SU-DHL-6 (cell line): ENCODE measurements around the gene MXD1.

ENCODE experiments used
- H2AFZ ChIP-seq: fragments of 200-600 bp; sonication (generic); 2 replicates; pipeline ENCODE4 v1.6.1; 2014; ENCODE audit warnings: low read depth, mild to moderate bottlenecking, moderate library complexity, mixed read lengths, antibody characterized with exemption, low read length; ENCODE audit not compliant: severe bottlenecking
- H3F3A ChIP-seq: fragments of 200-600 bp; shearing (Covaris generic); 2 replicates; pipeline ENCODE4 v1.6.0; 2016; ENCODE audit warnings: antibody characterized with exemption, mild to moderate bottlenecking; ENCODE audit not compliant: insufficient read depth
- H3K27ac ChIP-seq: fragments of 200-600 bp; sonication (generic); 2 replicates; pipeline ENCODE4 v1.5.1; 2016; ENCODE audit warnings: low read depth, mild to moderate bottlenecking, low read length, moderate library complexity, mixed read lengths
- H3K27me3 ChIP-seq: fragments of 200-600 bp; sonication (generic), shearing (Covaris generic); 2 replicates; pipeline ENCODE4 v1.6.0; 2014; ENCODE audit warnings: mild to moderate bottlenecking, low read length
- H3K36me3 ChIP-seq: fragments of 200-600 bp; sonication (generic); 2 replicates; pipeline ENCODE4 v1.6.1; 2014; ENCODE audit warnings: mild to moderate bottlenecking, low read length, mixed read lengths
- H3K4me2 ChIP-seq: fragments of 300-600, 200-600 bp; shearing (Covaris generic), sonication (generic); 2 replicates; pipeline ENCODE4 v1.6.0; 2014; ENCODE audit warnings: low read length, low read depth, mild to moderate bottlenecking; ENCODE audit not compliant: poor library complexity, severe bottlenecking
- H3K4me3 ChIP-seq: fragments of 200-600 bp; sonication (generic); 2 replicates; pipeline ENCODE4 v1.5.1; 2014; ENCODE audit warnings: antibody characterized with exemption, low read length, mild to moderate bottlenecking, mixed read lengths; ENCODE audit not compliant: insufficient read depth, poor library complexity, severe bottlenecking
- H3K79me2 ChIP-seq: fragments of 200-600 bp; sonication (generic); 2 replicates; pipeline ENCODE4 v1.6.1; 2014; ENCODE audit warnings: mild to moderate bottlenecking, low read length, moderate library complexity; ENCODE audit not compliant: insufficient read depth
- H3K9ac ChIP-seq: fragments of 200-600 bp; sonication (generic); 2 replicates; pipeline ENCODE4 v1.7.0; 2014; ENCODE audit warnings: mild to moderate bottlenecking, low read length
- H3K9me2 ChIP-seq: fragments of 200-600 bp; sonication (generic); replicated peaks from 2 replicates; pipeline ENCODE4 v1.6.1; 2014; ENCODE audit warnings: low read length; ENCODE audit not compliant: insufficient read depth
- H3K9me3 ChIP-seq: fragments of 200-600 bp; sonication (generic); 2 replicates; pipeline ENCODE4 v1.6.1; 2014; ENCODE audit warnings: low read length, mixed read lengths; ENCODE audit not compliant: insufficient read depth
- H4K20me1 ChIP-seq: fragments of 200-600 bp; sonication (generic); 2 replicates; pipeline ENCODE4 v1.6.1; 2014; ENCODE audit warnings: low read depth, mild to moderate bottlenecking, antibody characterized with exemption, low read length, moderate library complexity, mixed read lengths
- EZH2phosphoT487 ChIP-seq: fragments of 200-600 bp; sonication (generic), shearing (Covaris generic); conservative IDR thresholded peaks from 2 replicates; pipeline ENCODE4 v1.6.1; 2018; ENCODE audit warnings: mild to moderate bottlenecking, antibody characterized with exemption, low read length, moderate library complexity, mixed read lengths
- TF ChIP-seq, protein P1 (sequence below): fragments of 200-600 bp; sonication (generic); IDR thresholded peaks from one replicate; pipeline ENCODE4 v1.5.1; 2017; ENCODE audit warnings: antibody characterized with exemption, mild to moderate bottlenecking, low read length, moderate library complexity; ENCODE audit not compliant: insufficient read depth, poor library complexity, severe bottlenecking

MXD1 gene

DNA sequence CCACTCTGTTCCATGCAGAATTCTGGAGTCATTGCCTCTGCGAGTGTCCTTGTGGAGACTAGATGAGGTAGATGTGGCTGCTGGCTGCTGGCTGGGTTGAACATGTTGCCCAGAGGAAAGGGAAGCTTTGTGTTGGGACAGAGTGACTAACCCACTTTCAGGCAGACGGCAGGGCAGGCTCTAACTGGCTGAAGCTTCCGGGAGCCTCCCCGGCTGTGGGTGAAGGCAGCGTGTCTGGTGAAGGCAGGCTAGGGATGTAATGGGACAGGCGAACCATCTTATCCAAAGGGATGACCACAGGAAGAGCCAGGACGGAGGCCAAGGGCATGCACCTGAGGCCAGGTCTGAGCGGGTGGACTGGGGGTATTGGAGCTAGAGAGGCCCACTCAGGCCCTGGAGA, 30.5 kb downstream of the MXD1 start:
- Histone ChIP-seq H4K20me1 (no peaks in the 10 kb centered on the region), H3K27ac (no peak overlapping the region), H3K9me3 (no peaks in the 10 kb centered on the region), H3K27me3 (no peaks in the 10 kb centered on the region), H3F3A (no peaks in the 10 kb centered on the region), H3K36me3 (no peaks in the 10 kb centered on the region), H3K79me2 (no peaks in the 10 kb centered on the region), H3K4me2 (no peak overlapping the region), H3K4me3 (no peak overlapping the region), H2AFZ (no peak overlapping the region), H3K9me2 (no peaks in the 10 kb centered on the region), H3K9ac (no peak overlapping the region)
- no peak for TF ChIP-seq EZH2phosphoT487
- TF ChIP-seq, protein P1, sequence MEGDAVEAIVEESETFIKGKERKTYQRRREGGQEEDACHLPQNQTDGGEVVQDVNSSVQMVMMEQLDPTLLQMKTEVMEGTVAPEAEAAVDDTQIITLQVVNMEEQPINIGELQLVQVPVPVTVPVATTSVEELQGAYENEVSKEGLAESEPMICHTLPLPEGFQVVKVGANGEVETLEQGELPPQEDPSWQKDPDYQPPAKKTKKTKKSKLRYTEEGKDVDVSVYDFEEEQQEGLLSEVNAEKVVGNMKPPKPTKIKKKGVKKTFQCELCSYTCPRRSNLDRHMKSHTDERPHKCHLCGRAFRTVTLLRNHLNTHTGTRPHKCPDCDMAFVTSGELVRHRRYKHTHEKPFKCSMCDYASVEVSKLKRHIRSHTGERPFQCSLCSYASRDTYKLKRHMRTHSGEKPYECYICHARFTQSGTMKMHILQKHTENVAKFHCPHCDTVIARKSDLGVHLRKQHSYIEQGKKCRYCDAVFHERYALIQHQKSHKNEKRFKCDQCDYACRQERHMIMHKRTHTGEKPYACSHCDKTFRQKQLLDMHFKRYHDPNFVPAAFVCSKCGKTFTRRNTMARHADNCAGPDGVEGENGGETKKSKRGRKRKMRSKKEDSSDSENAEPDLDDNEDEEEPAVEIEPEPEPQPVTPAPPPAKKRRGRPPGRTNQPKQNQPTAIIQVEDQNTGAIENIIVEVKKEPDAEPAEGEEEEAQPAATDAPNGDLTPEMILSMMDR: no peak

DNA sequence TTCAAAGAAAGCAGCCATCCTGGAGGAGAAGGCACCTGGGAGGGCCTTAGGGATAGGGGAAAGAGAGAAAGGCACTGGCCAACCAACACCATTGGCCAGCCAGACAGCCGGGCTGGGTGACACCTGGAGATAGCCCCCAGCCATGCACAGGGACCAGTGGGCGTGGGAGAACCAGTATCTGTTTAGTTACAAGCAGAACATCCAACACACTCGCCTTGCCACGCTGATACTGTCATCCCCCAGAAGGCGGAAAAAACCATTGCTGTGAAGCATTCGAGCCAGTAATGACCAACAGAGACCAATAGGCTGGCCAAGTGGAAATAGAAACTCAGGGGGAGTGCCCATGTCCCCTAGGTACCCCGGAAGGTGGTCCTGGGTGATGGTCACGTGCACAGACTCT, 31.0 kb downstream of the MXD1 start:
- Histone ChIP-seq H3K9me2 (no peaks in the 10 kb centered on the region), H3F3A (no peaks in the 10 kb centered on the region), H2AFZ (no peak overlapping the region), H3K27ac (no peak overlapping the region), H3K36me3 (no peaks in the 10 kb centered on the region), H3K9me3 (no peaks in the 10 kb centered on the region), H3K79me2 (no peaks in the 10 kb centered on the region), H3K4me3 (no peak overlapping the region), H4K20me1 (no peaks in the 10 kb centered on the region), H3K27me3 (no peaks in the 10 kb centered on the region), H3K9ac (no peak overlapping the region), H3K4me2 (no peak overlapping the region)
- no peak for TF ChIP-seq EZH2phosphoT487
- TF ChIP-seq, protein P1: no peak

DNA sequence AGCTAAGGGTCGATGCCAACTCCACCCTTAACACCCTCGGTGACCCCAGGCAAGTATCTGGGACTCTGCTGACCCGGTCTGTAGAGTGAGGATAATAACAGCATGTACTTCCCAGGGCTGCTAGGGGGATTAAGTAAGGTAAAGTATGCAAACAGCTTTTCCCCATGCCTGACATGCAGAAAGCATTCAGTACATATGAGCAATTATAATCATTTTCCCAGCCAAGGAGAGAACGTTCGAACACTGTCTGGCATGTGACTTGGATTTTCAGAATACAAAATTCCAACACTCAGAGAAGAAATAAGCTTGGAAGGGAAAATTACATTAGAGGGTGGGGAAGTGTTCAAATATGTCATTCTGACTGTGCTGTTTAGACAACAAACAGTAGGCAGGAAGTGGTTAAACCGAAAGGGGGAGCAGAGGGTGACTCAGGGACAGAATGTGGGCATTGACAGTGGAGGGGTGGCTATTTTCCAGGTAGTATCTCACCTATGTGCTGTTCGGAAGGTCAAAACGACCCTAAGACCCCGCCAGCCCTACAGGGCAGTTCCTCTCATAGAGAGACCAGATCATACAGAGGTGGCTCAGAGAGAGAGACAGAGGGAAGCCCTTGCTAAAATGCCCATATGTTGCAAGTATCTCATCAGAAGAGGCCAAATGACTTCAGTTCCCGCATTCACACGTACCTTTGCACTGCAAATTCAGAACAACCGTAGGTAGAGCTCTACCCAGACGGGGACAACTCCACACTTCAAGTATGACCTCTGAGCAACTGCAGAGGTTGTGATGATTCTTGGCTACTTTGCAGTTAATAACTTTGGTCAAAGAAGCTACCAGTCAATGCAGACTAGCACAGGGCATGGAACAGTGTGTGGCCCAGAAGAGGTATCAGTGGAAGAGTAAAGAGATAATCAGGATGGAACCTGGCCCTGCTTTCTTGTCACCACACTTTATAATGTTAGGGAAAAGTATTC, 31.7 kb downstream of the MXD1 start:
- Histone ChIP-seq H3K27me3 (no peaks in the 10 kb centered on the region), H3K4me2 (no peak overlapping the region), H3F3A (no peaks in the 10 kb centered on the region), H3K9me2 (no peaks in the 10 kb centered on the region), H3K27ac (no peak overlapping the region), H3K9me3 (no peaks in the 10 kb centered on the region), H3K4me3 (no peak overlapping the region), H3K79me2 (no peaks in the 10 kb centered on the region), H3K36me3 (no peaks in the 10 kb centered on the region), H4K20me1 (no peaks in the 10 kb centered on the region), H2AFZ (no peak overlapping the region), H3K9ac (no peak overlapping the region)
- no peak for TF ChIP-seq EZH2phosphoT487
- TF ChIP-seq, protein P1: no peak
